ENCODE data around the gene PAM. TPM values are rescaled to one million over a fixed set of nuclear protein-coding genes. Genes with fewer than 3 reads are reported as not detected.

PAM gene
- total RNA-seq, 2 experiments from 2014 or later: 45.8 to 46.2 TPM

- Mint-ChIP-seq H3K4me1 (no peaks in the 10 kb centered on the region), H3K9me3 (no peaks in the 10 kb centered on the region), H3K27me3 (no peaks in the 10 kb centered on the region), H3K36me3 (ENCODE audit: low read depth) (no peaks in the 10 kb centered on the region), H3K4me3 (no peak overlapping the region), H3K27ac (no peak overlapping the region)
- ChIA-PET CTCF (interaction anchor here (1.2 kb wide), 1 partner anchor 23 kb away, joined by 3 read pairs; no protein-coding TSS in a partner anchor), POLR2A (no interaction called here)
- no peak for DNase-seq
These were observed 182.8 kb downstream of the PAM start for GRCh38 chr5:102937894-102938293.

DNA sequence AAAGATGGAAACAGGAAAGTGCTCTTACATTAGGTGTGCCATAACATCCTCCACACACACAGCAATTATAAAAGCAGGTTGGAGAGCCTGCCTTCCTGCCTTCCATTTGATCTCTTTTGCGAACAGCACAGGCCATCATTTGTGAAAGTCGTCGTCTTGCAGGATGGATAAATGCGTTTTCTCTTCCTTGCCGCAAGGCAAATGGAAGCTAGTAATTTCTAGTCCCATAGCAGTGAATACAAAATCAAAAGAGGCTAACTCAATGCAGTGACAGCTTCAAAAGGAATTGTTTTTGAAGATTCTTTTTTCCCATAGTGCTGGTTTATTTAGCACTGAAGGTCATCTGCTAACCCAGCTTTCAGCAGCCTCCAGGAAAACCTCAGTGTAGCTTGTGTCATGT lies 186.0 kb downstream of the PAM start:
- H3K4me1 Mint-ChIP-seq: no peaks in the 10 kb centered on the region
- no peak overlapping the region for H3K27ac Mint-ChIP-seq
- H3K36me3 Mint-ChIP-seq (ENCODE audit: low read depth): no peaks in the 10 kb centered on the region
- no peak overlapping the region for H3K4me3 Mint-ChIP-seq
- no peaks in the 10 kb centered on the region for H3K9me3 Mint-ChIP-seq
- no peak for DNase-seq
- POLR2A ChIA-PET: no interaction called here
- H3K27me3 Mint-ChIP-seq: no peaks in the 10 kb centered on the region
- CTCF ChIA-PET: interaction anchor here (0.7 kb wide), 1 partner anchor 291 kb away, joined by 4 read pairs; no protein-coding TSS in a partner anchor

- Mint-ChIP-seq H3K4me3 (no peak overlapping the region), H3K9me3 (no peaks in the 10 kb centered on the region), H3K27me3 (no peaks in the 10 kb centered on the region), H3K27ac (no peak overlapping the region), H3K36me3 (ENCODE audit: low read depth) (peaks cover 6% of the 10 kb centered on the region), H3K4me1 (no peaks in the 10 kb centered on the region)
- ChIA-PET POLR2A (no interaction called here), CTCF (no interaction called here)
- DNase-seq: no peak
These were observed 191.3 kb downstream of the PAM start for GRCh38 chr5:102946414-102946813.

DNA sequence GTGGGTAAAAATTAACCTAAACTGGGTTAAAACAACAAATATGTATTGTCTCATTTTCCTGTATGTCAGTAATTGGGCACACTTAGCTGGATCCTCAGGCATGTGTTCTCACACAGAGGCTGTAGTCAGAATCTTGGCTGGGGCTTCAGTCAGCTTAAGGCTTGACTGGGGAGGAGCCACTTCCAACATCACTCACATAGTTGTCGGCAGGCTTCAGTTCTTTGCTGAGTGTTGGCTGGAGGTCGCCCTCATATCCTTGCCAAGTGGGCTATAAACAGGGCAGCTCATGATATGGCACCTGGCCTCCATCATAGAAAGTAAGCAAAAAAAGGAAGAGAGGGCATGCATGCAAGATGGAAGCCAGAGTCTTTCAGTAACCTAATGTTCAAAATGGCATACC lies 191.9 kb downstream of the PAM start:
- H3K4me3 Mint-ChIP-seq: no peak overlapping the region
- H3K36me3 Mint-ChIP-seq (ENCODE audit: low read depth): peaks cover 9% of the 10 kb centered on the region
- no peak overlapping the region for H3K27ac Mint-ChIP-seq
- ChIA-PET CTCF (no interaction called here), POLR2A (no interaction called here)
- H3K9me3 Mint-ChIP-seq: no peaks in the 10 kb centered on the region
- no peak for DNase-seq
- no peaks in the 10 kb centered on the region for H3K27me3 Mint-ChIP-seq
- H3K4me1 Mint-ChIP-seq: no peaks in the 10 kb centered on the region

DNA sequence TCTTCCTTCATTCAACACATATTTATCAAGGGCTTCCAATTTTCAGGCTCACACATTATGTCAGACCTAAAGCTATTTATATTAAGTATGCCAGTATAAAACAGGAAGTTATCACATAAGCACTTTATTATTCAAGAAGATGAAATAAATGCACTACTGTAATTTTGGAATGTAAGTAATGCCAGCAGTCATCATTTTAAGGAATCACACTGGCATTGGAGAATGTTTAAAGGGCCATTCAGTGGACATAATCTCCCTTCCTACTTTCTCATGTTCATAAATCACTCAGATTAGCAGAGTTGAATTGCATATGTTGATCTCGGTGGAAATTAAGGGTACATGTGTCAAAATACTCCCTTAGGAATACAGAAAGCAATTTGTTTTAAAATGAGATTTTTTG lies 200.4 kb downstream of the PAM start:
- Mint-ChIP-seq H3K27ac (no peak overlapping the region), H3K9me3 (no peaks in the 10 kb centered on the region), H3K36me3 (ENCODE audit: low read depth) (peaks cover 13% of the 10 kb centered on the region), H3K4me3 (no peak overlapping the region), H3K27me3 (no peaks in the 10 kb centered on the region), H3K4me1 (peaks cover 2% of the 10 kb centered on the region)
- ChIA-PET POLR2A (no interaction called here), CTCF (no interaction called here)
- DNase-seq: no peak

DNA sequence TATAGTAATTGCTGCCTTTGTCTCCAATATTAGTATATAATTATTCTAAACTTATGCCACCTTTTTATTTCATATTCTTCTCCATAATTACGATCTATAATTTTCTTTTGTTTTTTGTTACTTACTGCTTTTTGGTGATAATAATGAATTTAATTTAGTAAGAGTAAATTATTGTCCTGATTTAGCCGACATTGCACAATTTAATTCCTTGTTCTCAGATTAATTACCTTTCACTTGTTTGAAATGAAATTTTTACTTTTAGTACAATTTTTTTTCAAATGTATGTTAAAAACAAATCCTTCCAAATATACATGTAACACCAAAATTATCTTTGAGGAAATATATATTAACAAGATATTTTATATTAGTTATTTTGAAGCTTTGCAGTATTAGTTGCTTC lies 201.5 kb downstream of the PAM start:
- no peak overlapping the region for H3K4me3 Mint-ChIP-seq
- peaks cover 2% of the 10 kb centered on the region for H3K4me1 Mint-ChIP-seq
- ChIA-PET CTCF (interaction anchor here (0.6 kb wide), 1 partner anchor 474 kb away, joined by 5 read pairs; no protein-coding TSS in a partner anchor), POLR2A (no interaction called here)
- no peaks in the 10 kb centered on the region for H3K27me3 Mint-ChIP-seq
- H3K9me3 Mint-ChIP-seq: no peaks in the 10 kb centered on the region
- H3K27ac Mint-ChIP-seq: no peak overlapping the region
- DNase-seq: no peak
- H3K36me3 Mint-ChIP-seq (ENCODE audit: low read depth): peaks cover 13% of the 10 kb centered on the region

GRCh38 chr5:102957141-102957540 lies 202.0 kb downstream of the PAM start:
- Mint-ChIP-seq H3K36me3 (ENCODE audit: low read depth) (peaks cover 10% of the 10 kb centered on the region), H3K4me3 (no peak overlapping the region), H3K9me3 (no peaks in the 10 kb centered on the region), H3K4me1 (peaks cover 2% of the 10 kb centered on the region), H3K27ac (no peak overlapping the region), H3K27me3 (no peaks in the 10 kb centered on the region)
- CTCF ChIA-PET: interaction anchor here (0.6 kb wide), 1 partner anchor 473 kb away, joined by 5 read pairs; no protein-coding TSS in a partner anchor
- POLR2A ChIA-PET: no interaction called here
- no peak for DNase-seq

GRCh38 chr5:102958481-102959011 lies 203.4 kb downstream of the PAM start:
- Mint-ChIP-seq H3K36me3 (ENCODE audit: low read depth) (peaks cover 4% of the 10 kb centered on the region), H3K27me3 (no peaks in the 10 kb centered on the region), H3K4me3 (no peak overlapping the region), H3K9me3 (no peaks in the 10 kb centered on the region), H3K4me1 (peaks cover 2% of the 10 kb centered on the region), H3K27ac (no peak overlapping the region)
- no peak for DNase-seq
- ChIA-PET POLR2A (no interaction called here), CTCF (interaction anchor here (1.3 kb wide), 1 partner anchor 27 kb away, joined by 4 read pairs; no protein-coding TSS in a partner anchor)

DNA sequence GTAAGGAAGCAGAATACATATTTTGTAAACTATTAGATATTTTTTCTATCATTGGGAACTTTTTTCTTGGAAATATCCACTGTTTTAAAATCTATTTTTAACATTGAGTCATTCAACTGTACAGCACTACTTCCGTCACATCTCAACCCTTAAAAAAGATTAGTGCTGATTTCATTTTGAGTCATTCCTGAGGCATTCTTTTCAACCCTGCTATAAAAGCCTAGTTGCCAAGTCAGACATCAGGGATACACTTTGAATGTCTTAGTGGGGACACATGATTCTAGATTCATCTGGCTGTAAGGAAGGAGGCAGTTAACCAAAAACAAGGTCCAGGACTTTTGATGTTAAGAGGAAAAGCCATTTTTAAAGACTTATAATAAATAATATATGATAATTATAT lies 203.9 kb downstream of the PAM start:
- peaks cover 4% of the 10 kb centered on the region for H3K4me1 Mint-ChIP-seq
- H3K9me3 Mint-ChIP-seq: no peaks in the 10 kb centered on the region
- no peak for DNase-seq
- CTCF ChIA-PET: interaction anchor here (1.3 kb wide), 1 partner anchor 28 kb away, joined by 4 read pairs; no protein-coding TSS in a partner anchor
- H3K4me3 Mint-ChIP-seq: no peak overlapping the region
- no peak overlapping the region for H3K27ac Mint-ChIP-seq
- peaks cover 4% of the 10 kb centered on the region for H3K36me3 Mint-ChIP-seq (ENCODE audit: low read depth)
- POLR2A ChIA-PET: no interaction called here
- no peaks in the 10 kb centered on the region for H3K27me3 Mint-ChIP-seq

GRCh38 chr5:102961671-102962070 lies 206.6 kb downstream of the PAM start:
- Mint-ChIP-seq H3K27ac (no peak overlapping the region), H3K4me3 (no peak overlapping the region), H3K4me1 (peaks cover 4% of the 10 kb centered on the region), H3K36me3 (ENCODE audit: low read depth) (peaks cover 4% of the 10 kb centered on the region), H3K9me3 (no peaks in the 10 kb centered on the region), H3K27me3 (no peaks in the 10 kb centered on the region)
- ChIA-PET POLR2A (no interaction called here), CTCF (interaction anchor here (0.8 kb wide), 1 partner anchor 181 kb away, joined by 3 read pairs; no protein-coding TSS in a partner anchor)
- DNase-seq: no peak

DNA sequence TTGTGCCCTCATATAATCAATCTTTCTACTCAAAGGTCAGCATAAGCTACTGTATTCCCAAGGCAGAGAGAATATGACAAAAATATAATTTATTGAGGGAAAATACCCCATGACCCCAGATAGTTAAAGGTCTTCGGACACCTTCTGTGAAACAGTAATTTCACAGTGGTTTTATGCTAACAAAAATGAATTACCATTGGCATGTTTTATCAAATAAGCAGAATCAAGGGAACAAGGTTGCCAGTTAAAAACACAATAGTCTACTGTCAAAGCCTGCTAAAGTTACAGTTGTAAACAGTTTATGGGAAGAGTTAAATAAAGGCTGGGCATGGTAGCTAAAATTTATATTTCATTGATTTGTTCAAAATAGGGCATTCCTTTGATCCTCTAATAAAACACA lies 210.5 kb downstream of the PAM start:
- CTCF ChIA-PET: interaction anchor here (0.6 kb wide), 1 partner anchor 26 kb away, joined by 3 read pairs; no protein-coding TSS in a partner anchor

DNA sequence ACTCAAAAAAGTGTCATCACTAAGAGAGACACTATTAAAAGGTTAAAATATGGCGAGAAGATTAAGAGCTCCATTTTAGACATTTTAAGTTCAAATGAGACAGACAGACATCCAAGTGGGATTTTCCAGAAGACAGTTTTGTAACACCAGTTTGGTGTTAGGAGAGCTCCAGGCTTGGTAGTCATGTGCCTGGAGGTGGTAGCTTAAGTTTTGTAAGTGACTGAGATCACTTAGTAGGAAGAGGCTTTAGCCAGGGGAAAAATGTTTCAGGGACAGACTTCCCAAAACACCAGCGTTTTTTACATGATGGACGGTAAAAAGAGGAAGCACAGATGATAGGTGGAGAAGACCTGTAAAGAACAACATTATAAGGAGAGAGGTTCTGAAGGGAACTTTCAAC lies 214.5 kb downstream of the PAM start:
- Mint-ChIP-seq H3K27ac (no peak overlapping the region), H3K36me3 (ENCODE audit: low read depth) (no peaks in the 10 kb centered on the region), H3K4me3 (no peak overlapping the region), H3K4me1 (peaks cover 2% of the 10 kb centered on the region), H3K27me3 (no peaks in the 10 kb centered on the region), H3K9me3 (no peaks in the 10 kb centered on the region)
- ChIA-PET CTCF (interaction anchor here (1.4 kb wide), 1 partner anchor 288 kb away, joined by 3 read pairs; no protein-coding TSS in a partner anchor), POLR2A (no interaction called here)
- no peak for DNase-seq

More for the DNA sequence above, 210.5 kb downstream of the PAM start:
- POLR2A ChIA-PET: no interaction called here
- Mint-ChIP-seq H3K36me3 (ENCODE audit: low read depth) (no peaks in the 10 kb centered on the region), H3K9me3 (no peaks in the 10 kb centered on the region), H3K27ac (no peak overlapping the region), H3K27me3 (no peaks in the 10 kb centered on the region), H3K4me1 (peaks cover 2% of the 10 kb centered on the region), H3K4me3 (no peak overlapping the region)
- DNase-seq: no peak

GRCh38 chr5:102971676-102972293 lies 216.7 kb downstream of the PAM start:
- Mint-ChIP-seq H3K4me3 (no peak overlapping the region), H3K27ac (no peak overlapping the region), H3K4me1 (peaks cover 2% of the 10 kb centered on the region), H3K27me3 (no peaks in the 10 kb centered on the region), H3K36me3 (ENCODE audit: low read depth) (no peaks in the 10 kb centered on the region), H3K9me3 (no peaks in the 10 kb centered on the region)
- POLR2A ChIA-PET: no interaction called here
- no peak for DNase-seq
- CTCF ChIA-PET: interaction anchor here (0.6 to 1.2 kb wide), 2 partner anchors 191 to 290 kb away, joined by 3 read pairs; no protein-coding TSS in a partner anchor

- peaks cover 2% of the 10 kb centered on the region for H3K4me1 Mint-ChIP-seq
- POLR2A ChIA-PET: no interaction called here
- CTCF ChIA-PET: interaction anchor here (0.9 kb wide), 1 partner anchor 146 kb away, joined by 3 read pairs; the partner anchor contains the start of gene PPIP5K2
These were observed 219.1 kb downstream of the PAM start for GRCh38 chr5:102974177-102974576.

More at GRCh38 chr5:102974177-102974576, 219.1 kb downstream of the PAM start:
- Mint-ChIP-seq H3K4me3 (no peak overlapping the region), H3K9me3 (no peaks in the 10 kb centered on the region), H3K27ac (no peak overlapping the region), H3K36me3 (ENCODE audit: low read depth) (no peaks in the 10 kb centered on the region), H3K27me3 (no peaks in the 10 kb centered on the region)
- no peak for DNase-seq
